K562 (cell line): ENCODE data around the gene FRRS1. TPM values are rescaled to one million over a fixed set of nuclear protein-coding genes. Genes with fewer than 3 reads are reported as not detected.

Experiments used
- ATAC-seq: fragments of 200-7000 bp; cut with Tn5 transposase; 3 replicates; pipeline ENCODE4 v1.9.1; 2020; ENCODE audit warnings: moderate library complexity
- BruUV-seq: library from RNA; stranded (reverse); fragments of 400-500 nt; replicated peaks from 2 replicates; lab custom pipeline; 2021; lab: Mats Ljungman, UMichigan
- CTCF ChIA-PET: fragments of 300-600 bp; formaldehyde crosslinking; extraction: SDS; loops from one replicate; lab custom pipeline; 2021; ENCODE audit warnings: low intra/inter-chr PET ratio; lab: Yijun Ruan, JAX
- POLR2A ChIA-PET: fragments of 300-600, 350-650 bp; sonication (Branson Sonifier 250); formaldehyde crosslinking; extraction: SDS; loops from one replicate; lab custom pipeline; 2021; ENCODE audit warnings: antibody characterized with exemption, inconsistent platforms; lab: Yijun Ruan, JAX
- DNase-seq, 4 experiments: peaks; one replicate each; pipeline versions ENCODE4 v3.0.0 to v3.0.0-alpha.2; 2011 to 2018; ENCODE audit warnings: low spot score in 3 of 4, mixed read lengths in 3 of 4; ENCODE audit errors: extremely low read depth in 1 of 4
- FAIRE-seq: peaks from 2 replicates; lab custom pipeline; 2011; peaks lifted over from hg19 to GRCh38; lab: Jason Lieb, UNC
- H2AFZ ChIP-seq: 2 replicates; pipeline ENCODE4 v1.6.0; 2011; ENCODE audit warnings: low read depth, low read length, control low read depth, inconsistent platforms
- H3K27ac ChIP-seq: fragments of 200-600 bp; 3 replicates; pipeline ENCODE4 v1.8.0; 2011; ENCODE audit warnings: low read depth, mild to moderate bottlenecking, control low read depth, inconsistent platforms, low read length, moderate library complexity, mixed read lengths; ENCODE audit errors: extremely low read depth
- H3K27me3 ChIP-seq, 2 experiments: fragments of 300-600 bp in 1 of 2; 2 replicates in 1 of 2; 3 replicates in 1 of 2; pipeline versions ENCODE4 v1.6.0 to v1.8.0; 2011; ENCODE audit warnings: inconsistent platforms in 2 of 2, low read length in 2 of 2, mild to moderate bottlenecking in 1 of 2, mixed read lengths in 1 of 2, moderate library complexity in 1 of 2; ENCODE audit not compliant: control insufficient read depth in 2 of 2, insufficient read depth in 2 of 2
- H3K36me3 ChIP-seq: fragments of 300-600 bp; 3 replicates; pipeline ENCODE4 v1.8.0; 2011; ENCODE audit warnings: mild to moderate bottlenecking, low read length, inconsistent platforms; ENCODE audit not compliant: control insufficient read depth, insufficient read depth
- H3K4me1 ChIP-seq, 2 experiments: fragments of 200-600 bp in 1 of 2; replicated peaks in 1 of 2; 2 replicates in 1 of 2; 3 replicates in 1 of 2; pipeline versions ENCODE4 v1.5.1 to v1.8.0; 2011; ENCODE audit warnings: inconsistent platforms in 2 of 2, low read length in 2 of 2, mild to moderate bottlenecking in 1 of 2, mixed read lengths in 1 of 2, moderate library complexity in 1 of 2; ENCODE audit not compliant: control insufficient read depth in 2 of 2, insufficient read depth in 2 of 2
- H3K4me2 ChIP-seq: 2 replicates; pipeline ENCODE4 v1.6.1; 2011; ENCODE audit warnings: low read length, control low read depth, inconsistent platforms, mixed read lengths; ENCODE audit not compliant: insufficient read depth
- H3K4me3 ChIP-seq: fragments of 200-600 bp; sonication (generic), shearing (Covaris generic); 2 replicates; pipeline ENCODE4 v1.5.1; 2016; ENCODE audit warnings: control low read depth, inconsistent platforms
- H3K79me2 ChIP-seq: fragments of 200-600 bp; 3 replicates; pipeline ENCODE4 v1.8.0; 2011; ENCODE audit warnings: low read length, inconsistent platforms; ENCODE audit not compliant: control insufficient read depth, insufficient read depth
- H3K9ac ChIP-seq, 2 experiments: 2 replicates each; pipeline versions ENCODE4 v1.6.0 to v1.6.1; 2011; ENCODE audit warnings: low read depth in 2 of 2, low read length in 2 of 2, control low read depth in 1 of 2, inconsistent platforms in 1 of 2, mild to moderate bottlenecking in 1 of 2, mixed read lengths in 1 of 2; ENCODE audit not compliant: insufficient read depth in 1 of 2
- H3K9me1 ChIP-seq: one replicate; pipeline ENCODE4 v1.6.0; 2011; ENCODE audit warnings: inconsistent platforms, mild to moderate bottlenecking, low read length, moderate library complexity; ENCODE audit not compliant: control insufficient read depth, insufficient read depth
- H3K9me3 ChIP-seq: replicated peaks from 2 replicates; pipeline ENCODE4 v1.5.1; 2011; ENCODE audit warnings: low read depth, low read length, inconsistent platforms; ENCODE audit not compliant: control insufficient read depth, insufficient read depth
- H4K20me1 ChIP-seq: replicated peaks from 2 replicates; pipeline ENCODE4 v1.6.1; 2011; ENCODE audit warnings: low read length, inconsistent platforms, mixed read lengths; ENCODE audit not compliant: control insufficient read depth, insufficient read depth
- C11orf30 ChIP-seq: fragments of 450-650 bp; IDR thresholded peaks from 2 replicates; pipeline ENCODE4 v1.6.1; 2016; ENCODE audit warnings: low read depth, mild to moderate bottlenecking
- EHMT2 ChIP-seq: fragments of 450-650 bp; IDR thresholded peaks from 2 replicates; pipeline ENCODE4 v1.6.1; 2018; ENCODE audit warnings: antibody characterized with exemption
- KHSRP ChIP-seq: fragments of 450-650 bp; IDR thresholded peaks from 2 replicates; pipeline ENCODE4 v1.6.1; 2017
- KLF13 ChIP-seq: fragments of 450-650 bp; IDR thresholded peaks from 2 replicates; pipeline ENCODE4 v1.6.1; 2016; ENCODE audit warnings: missing genetic modification characterization, low read depth, mild to moderate bottlenecking, missing compliant biosample characterization, moderate library complexity, borderline replicate concordance
- MAFF ChIP-seq: IDR thresholded peaks from 2 replicates; pipeline ENCODE4 v1.6.1; 2012; ENCODE audit warnings: low read length, improper control_type of control experiment
- MAFG ChIP-seq: fragments of 450-650 bp; conservative IDR thresholded peaks from 2 replicates; pipeline ENCODE4 v1.6.1; 2016; ENCODE audit warnings: missing genetic modification characterization, missing compliant biosample characterization
- MAFK ChIP-seq: IDR thresholded peaks from 2 replicates; pipeline ENCODE4 v1.6.1; 2011; ENCODE audit warnings: low read length, improper control_type of control experiment
- THRAP3 ChIP-seq: fragments of 450-650 bp; IDR thresholded peaks from 2 replicates; pipeline ENCODE4 v1.6.1; 2016; ENCODE audit warnings: mild to moderate bottlenecking, inconsistent platforms, borderline replicate concordance
- ZNF133 ChIP-seq: fragments of 250-450 bp; sonication (Bioruptor Pico); IDR thresholded peaks from 2 replicates; pipeline ENCODE4 v1.4.0; 2020; ENCODE audit warnings: mild to moderate bottlenecking
- ZNF316 ChIP-seq: fragments of 450-650 bp; IDR thresholded peaks from 2 replicates; pipeline ENCODE4 v1.6.1; 2016
- WGBS: fragments of 100-300 bp; shearing (Covaris generic); methylation state at CpG from one replicate; pipeline ENCODE4 v1.1.6; 2016; ENCODE audit warnings: low coverage, mixed read lengths; ENCODE audit not compliant: insufficient coverage; ENCODE audit errors: missing lambda C conversion rate; 5-methylcytosine and 5-hydroxymethylcytosine counted together
- in situ Hi-C: fragments of 300-500 bp; cut with MboI; formaldehyde crosslinking; loops from 4 replicates; pipeline ENCODE4 v1.15.0; 2018; ENCODE audit warnings: inconsistent platforms, mixed read lengths
- intact Hi-C: fragments of 100-400 bp; cut with micrococcal nuclease; formaldehyde crosslinking; loops from 2 replicates; pipeline ENCODE4 v1.14.2; 2022
- polyA plus RNA-seq, 8 experiments: library from polyadenylated mRNA; depleted of rRNA in 4 of 8; stranded (reverse) in 5 of 8; unstranded in 3 of 8; fragments of >200 nt; fragmentation: Nextera tagmentation in 2 of 8; fragmentation: Illumina TruSeq in 1 of 8; extraction: Ambion mirVana in 2 of 8; extraction: Trizol in 1 of 8; gene quantifications; 2 replicates each; pipeline versions ENCODE4 v1.2.1 to v1.2.3, GENCODE V29; 2011 to 2014; ENCODE audit warnings: inconsistent platforms in 1 of 8, missing spikeins in 1 of 8
- total RNA-seq, 7 experiments: library from RNA; depleted of rRNA in 6 of 7; stranded (reverse); fragments of >200 nt in 6 of 7; fragmentation: Illumina TruSeq in 2 of 7; extraction: Trizol in 2 of 7; gene quantifications; 2 replicates each; pipeline versions ENCODE4 v1.2.1 to v1.2.3, GENCODE V29; 2011 to 2021; ENCODE audit warnings: low replicate concordance in 1 of 7
- TF ChIP-seq, protein P1 (sequence below), 2 experiments: fragments of 450-650 bp; formaldehyde crosslinking in 1 of 2; IDR thresholded peaks; 2 replicates each; pipeline versions ENCODE4 v1.4.0 to v1.6.1; 2014 to 2020; ENCODE audit warnings: mild to moderate bottlenecking in 2 of 2, borderline replicate concordance in 1 of 2, low read depth in 1 of 2

The FRRS1 gene
- total and polyA plus RNA-seq, 9 of the 15 experiments (the other 6 are each of a cell fraction or from before 2014, with no cell fraction given): 0.87 to 54.0 (median 23.7) TPM

DNA sequence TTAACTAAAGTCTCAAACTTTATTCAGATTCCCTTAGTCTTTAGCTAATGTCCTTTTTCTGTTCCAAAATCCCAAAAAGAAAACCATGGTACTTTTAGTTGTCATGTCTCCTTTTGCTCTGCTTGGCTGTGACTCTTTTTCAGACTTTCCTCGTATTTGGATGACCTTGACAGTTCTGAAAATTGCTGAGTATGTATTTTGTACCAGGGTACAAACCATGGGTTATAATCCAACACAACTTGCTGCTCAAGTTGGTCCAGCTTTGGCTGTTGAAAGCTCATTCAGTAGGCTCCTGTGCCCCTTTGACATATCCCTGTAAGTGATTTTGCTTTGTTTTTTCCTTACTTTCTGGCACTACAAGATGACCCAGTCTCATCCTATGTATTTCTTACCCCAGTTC is 68.9 kb downstream of the FRRS1 start:
- H3K9me3 ChIP-seq: no peaks in the 10 kb centered on the region
- TF ChIP-seq MAFG: peak; percentile 88
- TF ChIP-seq MAFK: peak; percentile 86
- TF ChIP-seq C11orf30: peak; percentile 86
- TF ChIP-seq KLF13: no peak
- TF ChIP-seq THRAP3: no peak
- peak; percentile 94 for TF ChIP-seq ZNF316
- TF ChIP-seq MAFF: peak; percentile 91
- TF ChIP-seq, all 486 proteins: peak for 5
- Histone ChIP-seq H3K9ac (no peak overlapping the region), H4K20me1 (no peaks in the 10 kb centered on the region), H3K79me2 (no peaks in the 10 kb centered on the region), H3K4me2 (no peak overlapping the region), H3K9me1 (no peaks in the 10 kb centered on the region), H3K27me3 (no peaks in the 10 kb centered on the region; a peak in 1 of 5 replicates), H3K4me1 (no peaks in the 10 kb centered on the region), H3K27ac (no peak overlapping the region), H2AFZ (no peak overlapping the region), H3K36me3 (no peaks in the 10 kb centered on the region), H3K4me3 (no peak overlapping the region)
- WGBS: 4% methylated on average over 1 of the region's 1 CpG
- ChIA-PET POLR2A (interaction anchor here (1.4 kb wide), 1 partner anchor 13 kb away, joined by 3 read pairs; no protein-coding TSS in a partner anchor), CTCF (no interaction called here)
- DNase-seq: no peak
- FAIRE-seq: no peak
- intact Hi-C loops (no loop called here), in situ Hi-C loops (no loop called here)
- no peak for ATAC-seq
- BruUV-seq: no TSS peak

DNA sequence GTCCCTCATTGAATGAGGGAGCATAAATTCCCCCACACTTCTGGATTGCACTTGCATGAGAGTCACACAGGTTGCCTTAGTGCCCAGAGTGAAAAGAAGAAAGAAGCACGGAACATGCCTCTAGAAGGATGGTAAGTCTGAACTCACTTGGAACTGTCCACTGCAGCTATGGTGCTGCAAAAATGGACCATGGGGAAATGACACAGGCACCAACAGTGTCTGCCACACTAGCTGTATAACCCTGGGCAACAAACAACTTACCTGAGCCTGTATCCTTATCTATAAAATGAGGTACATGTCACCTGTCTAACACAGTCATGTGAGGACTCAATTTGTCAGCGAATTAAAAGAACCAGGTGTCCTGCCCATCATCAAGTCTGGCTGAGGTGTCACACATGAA is 69.8 kb downstream of the FRRS1 start:
- no peaks in the 10 kb centered on the region for H3K9me1 ChIP-seq
- DNase-seq (no peak), ATAC-seq (no peak; the same call in 2 of the 3 replicates), FAIRE-seq (no peak)
- H3K27ac ChIP-seq: no peak overlapping the region
- H3K4me3 ChIP-seq: no peak overlapping the region
- H3K27me3 ChIP-seq: no peaks in the 10 kb centered on the region; a peak in 1 of 5 replicates
- no peak overlapping the region for H3K4me2 ChIP-seq
- no peak overlapping the region for H2AFZ ChIP-seq
- ChIA-PET POLR2A (interaction anchor here (1.4 kb wide), 1 partner anchor 12 kb away, joined by 3 read pairs; no protein-coding TSS in a partner anchor), CTCF (no interaction called here)
- no peaks in the 10 kb centered on the region for H3K4me1 ChIP-seq
- WGBS: 6% methylated on average over 2 of the region's 2 CpGs
- TF ChIP-seq, protein P1, sequence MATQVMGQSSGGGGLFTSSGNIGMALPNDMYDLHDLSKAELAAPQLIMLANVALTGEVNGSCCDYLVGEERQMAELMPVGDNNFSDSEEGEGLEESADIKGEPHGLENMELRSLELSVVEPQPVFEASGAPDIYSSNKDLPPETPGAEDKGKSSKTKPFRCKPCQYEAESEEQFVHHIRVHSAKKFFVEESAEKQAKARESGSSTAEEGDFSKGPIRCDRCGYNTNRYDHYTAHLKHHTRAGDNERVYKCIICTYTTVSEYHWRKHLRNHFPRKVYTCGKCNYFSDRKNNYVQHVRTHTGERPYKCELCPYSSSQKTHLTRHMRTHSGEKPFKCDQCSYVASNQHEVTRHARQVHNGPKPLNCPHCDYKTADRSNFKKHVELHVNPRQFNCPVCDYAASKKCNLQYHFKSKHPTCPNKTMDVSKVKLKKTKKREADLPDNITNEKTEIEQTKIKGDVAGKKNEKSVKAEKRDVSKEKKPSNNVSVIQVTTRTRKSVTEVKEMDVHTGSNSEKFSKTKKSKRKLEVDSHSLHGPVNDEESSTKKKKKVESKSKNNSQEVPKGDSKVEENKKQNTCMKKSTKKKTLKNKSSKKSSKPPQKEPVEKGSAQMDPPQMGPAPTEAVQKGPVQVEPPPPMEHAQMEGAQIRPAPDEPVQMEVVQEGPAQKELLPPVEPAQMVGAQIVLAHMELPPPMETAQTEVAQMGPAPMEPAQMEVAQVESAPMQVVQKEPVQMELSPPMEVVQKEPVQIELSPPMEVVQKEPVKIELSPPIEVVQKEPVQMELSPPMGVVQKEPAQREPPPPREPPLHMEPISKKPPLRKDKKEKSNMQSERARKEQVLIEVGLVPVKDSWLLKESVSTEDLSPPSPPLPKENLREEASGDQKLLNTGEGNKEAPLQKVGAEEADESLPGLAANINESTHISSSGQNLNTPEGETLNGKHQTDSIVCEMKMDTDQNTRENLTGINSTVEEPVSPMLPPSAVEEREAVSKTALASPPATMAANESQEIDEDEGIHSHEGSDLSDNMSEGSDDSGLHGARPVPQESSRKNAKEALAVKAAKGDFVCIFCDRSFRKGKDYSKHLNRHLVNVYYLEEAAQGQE (IDR thresholded peaks at IDR 0.05; ENCODE audit: borderline replicate concordance): peak; percentile 86
- TF ChIP-seq, protein P1 (CRISPR knock-in tag; IDR thresholded peaks at IDR 0.05; ENCODE audit: low read depth): no peak
- TF ChIP-seq EHMT2: peak; percentile 83
- no peak for TF ChIP-seq ZNF133 (CRISPR knock-in tag)
- TF ChIP-seq KHSRP: no peak
- H3K36me3 ChIP-seq: no peaks in the 10 kb centered on the region
- no peak overlapping the region for H3K9ac ChIP-seq
- no TSS peak for BruUV-seq
- intact Hi-C loops (no loop called here), in situ Hi-C loops (no loop called here)
- H3K9me3 ChIP-seq: no peaks in the 10 kb centered on the region
- H3K79me2 ChIP-seq: no peaks in the 10 kb centered on the region
- H4K20me1 ChIP-seq: no peaks in the 10 kb centered on the region
